Activated T-helper 9 cell treated with anti-CD3 and anti-CD28 coated beads, Interleukin-2, amount 50 U/mL, for 16 hours (primary cell): ENCODE results near the gene TRIM34.
"Not testable (repeated sequence)": the region's sequence is repeated elsewhere in the genome, so short reads cannot be mapped to it uniquely, and the experiment has no call there.

Experiments used
- DNase-seq: peaks from one replicate; pipeline ENCODE4 v3.0.0-alpha.2; 2020; ENCODE audit warnings: low read depth

TRIM34 gene

DNA sequence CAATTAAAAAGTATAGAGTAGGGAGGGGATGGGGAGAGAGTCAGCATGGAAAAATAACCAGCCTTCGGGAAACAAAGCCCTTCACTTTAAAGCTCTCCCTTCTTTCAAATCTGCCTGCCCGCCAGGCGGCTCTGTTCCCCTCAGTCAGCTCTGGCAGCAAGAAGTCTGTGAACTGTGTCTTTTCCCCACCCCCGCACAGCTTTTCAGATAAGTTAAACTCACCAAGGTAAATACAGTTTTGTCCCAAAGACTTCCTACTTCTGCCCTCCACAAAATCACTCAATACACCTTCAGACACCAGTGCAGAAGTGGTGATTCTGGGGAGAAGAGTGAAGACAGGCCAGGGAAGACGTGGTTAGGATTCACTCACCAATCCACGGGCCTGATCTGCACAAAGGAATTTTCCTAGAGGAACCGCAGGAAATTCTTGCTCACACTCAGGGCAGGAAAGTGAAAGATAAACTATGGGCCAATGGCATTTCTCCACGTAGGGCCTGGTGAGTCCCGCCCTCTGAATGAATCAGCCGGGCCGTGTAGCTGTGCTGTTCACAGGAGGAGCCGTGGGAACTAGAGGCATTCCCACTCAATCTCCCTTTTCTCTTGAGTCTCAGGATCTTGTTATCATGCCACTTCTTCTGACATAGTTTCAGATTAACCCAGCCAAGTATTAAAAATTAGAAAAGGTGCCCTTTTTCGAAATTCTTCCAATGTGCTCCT lies 60.0 kb downstream of the TRIM34 start, which contains the start of gene TRIM5:
Gene TRIM5, minus strand, starts transcription at position 429 of the 717 bp plus-strand sequence. CDS start 4,897 bp downstream, outside the sequence.
- DNase-seq: peak; percentile 70

DNA sequence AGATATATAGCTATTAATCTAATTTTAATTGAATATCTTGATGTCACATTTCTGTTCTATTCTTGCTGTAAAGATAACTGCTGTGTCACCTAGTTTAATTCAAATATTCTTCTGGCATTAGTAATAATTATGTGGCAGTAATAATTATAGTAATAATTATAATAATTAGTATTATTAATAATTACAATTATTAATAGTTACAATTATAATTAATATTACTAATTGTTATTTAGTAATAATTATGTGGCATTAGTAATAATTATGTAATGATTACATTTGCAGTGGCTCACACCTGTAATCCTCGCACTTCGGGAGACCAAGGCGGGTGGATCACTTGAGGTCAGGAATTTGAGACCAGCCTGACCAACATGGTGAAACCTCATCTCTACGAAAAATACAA lies 61.6 kb downstream of the TRIM34 start:
- DNase-seq: no peak

DNA sequence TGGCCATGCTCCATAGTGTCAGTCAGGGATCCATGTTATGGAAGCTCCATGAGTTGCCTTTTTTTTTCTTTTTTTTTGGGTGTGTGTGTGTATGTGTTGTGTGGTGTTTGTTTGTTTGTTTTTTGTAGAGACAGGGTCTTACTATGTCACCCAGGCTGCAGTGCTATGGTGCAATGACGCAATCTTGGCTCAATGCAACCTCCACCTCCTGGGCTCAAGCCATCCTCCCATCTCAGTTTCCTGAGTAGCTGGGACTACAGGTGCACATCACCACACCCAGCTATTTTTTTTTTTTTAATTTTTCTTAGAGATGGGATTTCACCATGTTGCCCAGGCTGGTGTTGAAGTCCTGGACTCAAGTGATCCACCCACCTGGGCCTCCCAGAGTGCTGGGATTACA lies 63.7 kb downstream of the TRIM34 start:
- DNase-seq: no peak

DNA sequence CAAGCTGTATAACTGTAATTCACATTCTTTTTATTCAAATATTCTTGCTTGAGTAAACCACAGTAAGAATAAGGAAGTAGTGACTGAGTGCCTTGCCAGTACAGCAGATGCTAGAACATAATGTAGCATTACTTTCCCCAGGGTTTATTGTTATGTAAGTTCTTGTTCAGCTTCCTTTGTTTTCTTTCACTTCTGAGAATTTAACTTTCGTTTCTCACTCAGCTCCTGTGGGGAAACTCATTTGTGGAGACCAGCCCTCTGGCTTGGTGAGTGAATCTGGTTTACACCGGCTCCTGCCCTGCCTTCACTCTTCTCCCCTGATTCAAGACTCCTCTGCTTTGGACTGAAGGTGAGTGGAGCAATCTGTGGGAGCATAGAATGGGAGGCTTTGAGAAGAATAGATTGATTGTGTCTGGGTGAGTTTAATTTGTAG lies 64.8 kb downstream of the TRIM34 start, which contains the start of gene TRIM22:
Gene TRIM22, plus strand, starts transcription at position 240 of the 433 bp plus-strand sequence. CDS start 6,443 bp downstream, outside the sequence.
- peak; percentile 31 for DNase-seq

DNA sequence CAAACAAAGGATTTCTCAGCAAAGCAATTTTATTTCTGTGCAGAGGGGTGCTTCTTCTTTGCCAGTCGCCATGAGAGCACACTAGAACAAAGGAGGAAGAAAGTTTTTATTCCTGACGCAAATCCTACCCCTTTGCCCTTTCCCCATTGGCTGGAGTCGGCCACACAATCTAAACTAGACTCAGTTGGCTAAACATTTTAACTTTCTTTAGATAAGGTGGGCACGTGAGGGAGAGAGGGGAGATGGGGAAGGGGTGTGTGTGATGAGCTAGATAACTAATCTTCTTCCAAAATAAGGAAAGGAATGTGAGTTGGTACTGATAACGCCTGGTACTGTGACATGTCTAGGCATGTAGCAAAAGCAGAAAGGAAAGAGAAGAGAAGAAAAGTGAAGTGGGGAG lies 65.4 kb downstream of the TRIM34 start:
- no peak for DNase-seq

DNA sequence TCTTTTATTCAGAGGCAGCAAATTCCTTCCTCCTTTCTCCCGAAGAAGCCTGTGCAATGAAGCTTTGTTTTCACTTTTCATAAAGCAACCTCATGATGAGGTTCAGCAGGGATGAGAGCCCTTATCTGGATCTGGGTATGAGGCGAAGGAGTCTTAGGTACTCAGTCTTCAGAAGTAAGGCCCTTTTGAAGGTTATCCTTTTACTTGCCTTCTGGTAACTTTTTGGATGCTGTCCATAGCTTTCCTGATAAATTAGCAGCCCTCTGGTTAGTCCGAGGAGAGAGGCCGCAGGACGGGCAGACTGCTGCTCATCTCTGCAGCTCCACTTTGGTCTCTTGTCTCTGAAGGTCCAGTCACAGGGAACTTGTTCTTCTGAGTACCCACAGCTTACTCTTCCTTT lies 65.9 kb downstream of the TRIM34 start:
- no peak for DNase-seq

DNA sequence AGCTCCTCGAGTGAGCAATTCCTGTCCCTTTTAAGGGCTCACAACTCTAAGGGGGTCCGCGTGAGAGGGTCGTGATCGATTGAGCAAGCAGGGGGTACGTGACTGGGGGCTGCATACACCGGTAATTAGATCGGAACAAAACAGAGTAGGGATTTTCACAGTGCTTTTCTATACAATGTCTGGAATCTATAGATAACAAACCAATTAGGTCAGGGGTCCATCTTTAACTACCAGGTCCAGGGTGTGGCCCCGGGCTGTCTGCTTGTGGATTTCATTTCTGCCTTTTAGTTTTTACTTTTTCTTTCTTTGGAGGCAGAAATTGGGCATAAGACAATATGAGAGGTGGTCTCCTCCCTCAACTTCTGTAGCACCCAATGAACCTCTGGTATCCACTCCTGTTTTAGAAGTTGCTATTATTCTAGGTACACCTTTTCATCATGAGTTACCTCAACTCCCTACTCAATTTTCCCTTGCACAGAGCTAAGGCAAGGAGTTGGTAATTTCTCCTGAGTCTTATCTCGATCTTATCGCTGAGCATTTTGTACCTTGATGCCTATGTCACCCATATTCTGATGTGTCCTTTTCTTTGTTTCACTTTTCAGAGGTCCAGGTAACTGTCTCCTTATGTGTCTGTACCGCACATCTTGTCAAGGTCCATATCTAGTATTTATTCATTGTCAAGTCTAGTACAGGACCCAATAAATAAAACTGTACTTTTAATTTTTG lies 66.6 kb downstream of the TRIM34 start:
- not testable (repeated sequence) for DNase-seq

DNA sequence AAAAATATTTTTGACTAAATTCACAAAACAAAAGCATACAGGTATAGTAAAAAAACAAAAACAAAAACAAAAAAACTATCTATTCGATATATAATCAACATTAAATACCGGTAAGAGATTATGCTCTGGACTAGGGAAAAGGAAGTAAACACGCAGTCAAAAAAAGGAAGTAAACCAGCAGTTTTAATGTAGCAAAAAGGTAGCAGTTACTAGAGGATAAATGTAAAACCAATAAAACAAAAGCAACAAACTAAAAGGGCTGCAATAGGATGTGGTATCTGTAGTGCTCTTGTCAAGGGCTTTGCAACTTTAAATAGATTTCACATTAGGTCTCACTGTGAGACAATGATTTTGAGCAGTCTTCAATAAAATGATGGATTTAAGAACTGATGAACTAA lies 67.2 kb downstream of the TRIM34 start:
- DNase-seq: no peak
